ENCODE results near the gene RYR2. TPM values are rescaled to one million over a fixed set of nuclear protein-coding genes. Genes with fewer than 3 reads are reported as not detected.

Gene RYR2
- total RNA-seq, 4 donors from 2014 or later = 0.20 to 0.60 (median 0.32) TPM

- H3K4me1 ChIP-seq = no peaks in the 10 kb centered on the region
- no peak for DNase-seq (ENCODE audit: low spot score in 2 of 2)
- H3K9me3 ChIP-seq = no peaks in the 10 kb centered on the region
- H3K36me3 ChIP-seq = no peaks in the 10 kb centered on the region
- 23 to 26% methylated on average over 4 of the region's 4 CpGs for WGBS, 2 donors
- H3K27me3 ChIP-seq = no peaks in the 10 kb centered on the region
- H3K4me3 ChIP-seq = no peak overlapping the region
- H3K27ac ChIP-seq = no peak overlapping the region
- TF ChIP-seq EP300 (IDR thresholded peaks at IDR 0.05) (no peak), POLR2A (IDR thresholded peaks at IDR 0.05) (no peak), CTCF (IDR thresholded peaks at IDR 0.05) (no peak)
Observed at GRCh38 chr1:237166593-237167101, 124.7 kb downstream of the RYR2 start.

GRCh38 chr1:237170149-237170548 lies 128.2 kb downstream of the RYR2 start:
- H3K9me3 ChIP-seq = no peaks in the 10 kb centered on the region
- TF ChIP-seq EP300 (IDR thresholded peaks at IDR 0.05) (no peak), POLR2A (IDR thresholded peaks at IDR 0.05) (no peak)
- no peak for DNase-seq (ENCODE audit: low spot score in 2 of 2)
- H3K27me3 ChIP-seq = no peaks in the 10 kb centered on the region
- H3K36me3 ChIP-seq = no peaks in the 10 kb centered on the region
- 66 to 71% methylated on average over 8 of the region's 8 CpGs for WGBS, 2 donors
- no peak overlapping the region for H3K27ac ChIP-seq
- no peak overlapping the region for H3K4me3 ChIP-seq
- H3K4me1 ChIP-seq = no peaks in the 10 kb centered on the region

- Histone ChIP-seq H3K36me3 (no peaks in the 10 kb centered on the region), H3K9me3 (no peaks in the 10 kb centered on the region), H3K4me1 (no peaks in the 10 kb centered on the region), H3K27ac (no peak overlapping the region), H3K27me3 (no peaks in the 10 kb centered on the region), H3K4me3 (no peak overlapping the region)
- WGBS, 2 donors = 56 to 62% methylated on average over 7 of the region's 7 CpGs
- no peak for TF ChIP-seq POLR2A (IDR thresholded peaks at IDR 0.05)
- TF ChIP-seq EP300 (IDR thresholded peaks at IDR 0.05) = no peak
- no peak for TF ChIP-seq CTCF (IDR thresholded peaks at IDR 0.05)
- no peak for DNase-seq (ENCODE audit: low spot score in 2 of 2)
Observed at GRCh38 chr1:237171454-237172117, 129.6 kb downstream of the RYR2 start.

GRCh38 chr1:237172118-237172485 lies 130.1 kb downstream of the RYR2 start:
- WGBS, 2 donors = 65 to 81% methylated on average over 1 of the region's 1 CpG
- H3K27ac ChIP-seq = no peak overlapping the region

GRCh38 chr1:237179503-237179902 lies 137.5 kb downstream of the RYR2 start:
- no peak overlapping the region for H3K27ac ChIP-seq
- no peaks in the 10 kb centered on the region for H3K36me3 ChIP-seq
- 91 to 93% methylated on average over 6 of the region's 6 CpGs for WGBS, 2 donors
- no peak overlapping the region for H3K4me3 ChIP-seq
- no peak for DNase-seq (ENCODE audit: low spot score in 2 of 2)
- H3K4me1 ChIP-seq = no peaks in the 10 kb centered on the region
- no peaks in the 10 kb centered on the region for H3K9me3 ChIP-seq
- no peak for TF ChIP-seq POLR2A (IDR thresholded peaks at IDR 0.05)
- TF ChIP-seq CTCF (IDR thresholded peaks at IDR 0.05) = no peak
- no peak for TF ChIP-seq EP300 (IDR thresholded peaks at IDR 0.05)
- no peaks in the 10 kb centered on the region for H3K27me3 ChIP-seq

More at GRCh38 chr1:237172118-237172485, 130.1 kb downstream of the RYR2 start:
- no peaks in the 10 kb centered on the region for H3K9me3 ChIP-seq
- DNase-seq (ENCODE audit: low spot score in 2 of 2) = no peak
- H3K36me3 ChIP-seq = no peaks in the 10 kb centered on the region
- no peaks in the 10 kb centered on the region for H3K27me3 ChIP-seq
- H3K4me1 ChIP-seq = no peaks in the 10 kb centered on the region
- H3K4me3 ChIP-seq = no peak overlapping the region
- no peak for TF ChIP-seq CTCF (IDR thresholded peaks at IDR 0.05)
- TF ChIP-seq EP300 (IDR thresholded peaks at IDR 0.05) = no peak
- TF ChIP-seq POLR2A (IDR thresholded peaks at IDR 0.05) = no peak

Measured in tibial nerve (tissue), 4 donors.